HepG2 (cell line): ENCODE data around the gene CCNYL1. TPM values are rescaled to one million over a fixed set of nuclear protein-coding genes. Genes with fewer than 3 reads are reported as not detected.

Experiments
- ATRX ChIP-seq: sonication (generic); formaldehyde crosslinking; IDR thresholded peaks from 2 replicates; pipeline ENCODE4 v1.4.0; 2020; ENCODE audit warnings: missing genetic modification reagents, borderline replicate concordance
- CBX2 ChIP-seq, 2 experiments: fragments of 200-600 bp in 1 of 2; sonication (generic); formaldehyde crosslinking in 1 of 2; IDR thresholded peaks; 2 replicates each; pipeline versions ENCODE4 v1.7.0 to v1.8.1; 2018 to 2022; ENCODE audit warnings: low read depth in 2 of 2, low read length in 1 of 2, mild to moderate bottlenecking in 1 of 2, missing genetic modification reagents in 1 of 2
- CEBPG ChIP-seq: IDR thresholded peaks from 2 replicates; pipeline ENCODE4 v1.6.1; 2016
- DNMT1 ChIP-seq: sonication (generic); formaldehyde crosslinking; IDR thresholded peaks from 2 replicates; pipeline ENCODE4 v1.5.1; 2020; ENCODE audit warnings: mild to moderate bottlenecking, missing genetic modification reagents
- EHMT2 ChIP-seq: fragments of 200-600 bp; sonication (generic); IDR thresholded peaks from 2 replicates; pipeline ENCODE4 v1.7.0; 2017; ENCODE audit warnings: antibody characterized with exemption, low read depth, low read length, borderline replicate concordance
- GTF2F1 ChIP-seq: fragments of 150-350 bp; IDR thresholded peaks from 2 replicates; pipeline ENCODE4 v1.6.1; 2014; ENCODE audit warnings: low read length
- HOXA7 ChIP-seq: sonication (generic); formaldehyde crosslinking; IDR thresholded peaks from 2 replicates; pipeline ENCODE4 v1.8.1; 2022; ENCODE audit warnings: mild to moderate bottlenecking, missing genetic modification reagents, moderate library complexity
- IRF9 ChIP-seq: sonication (generic); formaldehyde crosslinking; IDR thresholded peaks from 2 replicates; pipeline ENCODE4 v1.8.0; 2022; ENCODE audit warnings: missing genetic modification reagents, mild to moderate bottlenecking, borderline replicate concordance
- NR0B2 ChIP-seq: sonication (generic); formaldehyde crosslinking; IDR thresholded peaks from 2 replicates; pipeline ENCODE4 v1.4.0; 2020; ENCODE audit warnings: mild to moderate bottlenecking, missing genetic modification reagents
- PHF20 ChIP-seq: sonication (generic); formaldehyde crosslinking; IDR thresholded peaks from 2 replicates; pipeline ENCODE4 v1.5.0; 2020; ENCODE audit warnings: mild to moderate bottlenecking, missing genetic modification reagents
- RXRA ChIP-seq: sonication (generic); formaldehyde crosslinking; IDR thresholded peaks from 2 replicates; pipeline ENCODE4 v1.5.1; 2020; ENCODE audit warnings: missing genetic modification reagents
- SP140L ChIP-seq: sonication (generic); formaldehyde crosslinking; IDR thresholded peaks from 2 replicates; pipeline ENCODE4 v1.4.0; 2020; ENCODE audit warnings: missing genetic modification reagents, borderline replicate concordance
- XBP1 ChIP-seq: sonication (generic); formaldehyde crosslinking; IDR thresholded peaks from 2 replicates; pipeline ENCODE4 v1.5.0; 2020; ENCODE audit warnings: missing genetic modification reagents
- ZHX1 ChIP-seq: sonication (generic); formaldehyde crosslinking; IDR thresholded peaks from 2 replicates; pipeline ENCODE4 v1.8.1; 2022; ENCODE audit warnings: low read depth, mild to moderate bottlenecking, missing genetic modification reagents
- ZNF329 ChIP-seq: sonication (generic); formaldehyde crosslinking; IDR thresholded peaks from 2 replicates; pipeline ENCODE4 v1.9.0; 2021; ENCODE audit warnings: low read depth, mild to moderate bottlenecking, missing genetic modification reagents
- ZNF430 ChIP-seq: sonication (generic); formaldehyde crosslinking; IDR thresholded peaks from 2 replicates; pipeline ENCODE4 v1.9.0; 2021; ENCODE audit warnings: mild to moderate bottlenecking, missing genetic modification reagents
- ZNF773 ChIP-seq: sonication (generic); formaldehyde crosslinking; IDR thresholded peaks from 2 replicates; pipeline ENCODE4 v1.4.0; 2020; ENCODE audit warnings: missing genetic modification reagents, borderline replicate concordance
- polyA plus RNA-seq, 8 experiments: library from polyadenylated mRNA; depleted of rRNA in 3 of 8; stranded (reverse) in 7 of 8; unstranded in 1 of 8; fragments of >200 nt; fragmentation: Illumina TruSeq in 4 of 8; extraction: Trizol in 4 of 8; gene quantifications; 2 replicates each; pipeline versions ENCODE4 v1.2.1 to v1.2.3, GENCODE V29; 2011 to 2016; ENCODE audit warnings: low read depth in 4 of 8, missing spikeins in 1 of 8, mixed read lengths in 1 of 8; ENCODE audit not compliant: insufficient read depth in 1 of 8
- total RNA-seq, 5 experiments: library from RNA; depleted of rRNA; stranded (reverse); fragments of >200 nt; fragmentation: Illumina TruSeq; extraction: Trizol; gene quantifications; 2 replicates each; pipeline ENCODE4 v1.2.3, GENCODE V29; 2016; ENCODE audit warnings: low read depth in 1 of 5
- TF ChIP-seq, protein P1 (sequence below): sonication (generic); formaldehyde crosslinking; IDR thresholded peaks from 2 replicates; pipeline ENCODE4 v1.5.0; 2020; ENCODE audit warnings: missing genetic modification reagents, mild to moderate bottlenecking, borderline replicate concordance
- TF ChIP-seq, protein P2 (sequence below): sonication (generic); formaldehyde crosslinking; IDR thresholded peaks from 2 replicates; pipeline ENCODE4 v1.5.1; 2020; ENCODE audit warnings: mild to moderate bottlenecking, moderate library complexity, missing genetic modification reagents
- TF ChIP-seq, protein P3 (sequence below): sonication (generic); formaldehyde crosslinking; IDR thresholded peaks from 2 replicates; pipeline ENCODE4 v1.5.0; 2020; ENCODE audit warnings: mild to moderate bottlenecking, low read depth, missing genetic modification reagents, borderline replicate concordance

Gene CCNYL1
- total and polyA plus RNA-seq, 2 of the 13 experiments (the other 11 are each of a cell fraction or from before 2014, with no cell fraction given): 12.5 to 16.2 TPM

- TF ChIP-seq ZHX1 (CRISPR knock-in tag) (no peak), SP140L (CRISPR knock-in tag) (0 out of 2 replicates have a peak, but pooled peaks have one; percentile 28), RXRA (CRISPR knock-in tag) (no peak; the same call in 1 of the 2 replicates), ZNF773 (CRISPR knock-in tag) (no peak), DNMT1 (CRISPR knock-in tag) (no peak), ZNF329 (CRISPR knock-in tag) (no peak), ZNF430 (CRISPR knock-in tag) (no peak), NR0B2 (CRISPR knock-in tag) (no peak; the same call in 1 of the 2 replicates), XBP1 (CRISPR knock-in tag) (peak; percentile 96; the same call in 1 of the 2 replicates), CEBPG (CRISPR knock-in tag) (no peak; the same call in 1 of the 2 replicates), IRF9 (CRISPR knock-in tag) (no peak), CBX2 (IDR thresholded peaks at IDR 0.05; ENCODE audit: low read depth, low read length) (no peak), CBX2 (CRISPR knock-in tag; IDR thresholded peaks at IDR 0.05; ENCODE audit: low read depth) (no peak), PHF20 (CRISPR knock-in tag) (0 out of 2 replicates have a peak, but pooled peaks have one; percentile 16), EHMT2 (peak; percentile 28; the same call in 1 of the 2 replicates), HOXA7 (no peak), ATRX (CRISPR knock-in tag) (no peak), GTF2F1 (no peak; the same call in none of the 2 replicates)
- TF ChIP-seq, protein P1, sequence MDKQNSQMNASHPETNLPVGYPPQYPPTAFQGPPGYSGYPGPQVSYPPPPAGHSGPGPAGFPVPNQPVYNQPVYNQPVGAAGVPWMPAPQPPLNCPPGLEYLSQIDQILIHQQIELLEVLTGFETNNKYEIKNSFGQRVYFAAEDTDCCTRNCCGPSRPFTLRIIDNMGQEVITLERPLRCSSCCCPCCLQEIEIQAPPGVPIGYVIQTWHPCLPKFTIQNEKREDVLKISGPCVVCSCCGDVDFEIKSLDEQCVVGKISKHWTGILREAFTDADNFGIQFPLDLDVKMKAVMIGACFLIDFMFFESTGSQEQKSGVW (CRISPR knock-in tag): no peak
- TF ChIP-seq, protein P2, sequence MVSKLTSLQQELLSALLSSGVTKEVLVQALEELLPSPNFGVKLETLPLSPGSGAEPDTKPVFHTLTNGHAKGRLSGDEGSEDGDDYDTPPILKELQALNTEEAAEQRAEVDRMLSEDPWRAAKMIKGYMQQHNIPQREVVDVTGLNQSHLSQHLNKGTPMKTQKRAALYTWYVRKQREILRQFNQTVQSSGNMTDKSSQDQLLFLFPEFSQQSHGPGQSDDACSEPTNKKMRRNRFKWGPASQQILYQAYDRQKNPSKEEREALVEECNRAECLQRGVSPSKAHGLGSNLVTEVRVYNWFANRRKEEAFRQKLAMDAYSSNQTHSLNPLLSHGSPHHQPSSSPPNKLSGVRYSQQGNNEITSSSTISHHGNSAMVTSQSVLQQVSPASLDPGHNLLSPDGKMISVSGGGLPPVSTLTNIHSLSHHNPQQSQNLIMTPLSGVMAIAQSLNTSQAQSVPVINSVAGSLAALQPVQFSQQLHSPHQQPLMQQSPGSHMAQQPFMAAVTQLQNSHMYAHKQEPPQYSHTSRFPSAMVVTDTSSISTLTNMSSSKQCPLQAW (CRISPR knock-in tag): no peak; the same call in 1 of the 2 replicates
- TF ChIP-seq, protein P3, sequence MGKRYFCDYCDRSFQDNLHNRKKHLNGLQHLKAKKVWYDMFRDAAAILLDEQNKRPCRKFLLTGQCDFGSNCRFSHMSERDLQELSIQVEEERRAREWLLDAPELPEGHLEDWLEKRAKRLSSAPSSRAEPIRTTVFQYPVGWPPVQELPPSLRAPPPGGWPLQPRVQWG (CRISPR knock-in tag): no peak
Measured at GRCh38 chr2:207710814-207711740, at the start of gene CCNYL1 (continued).
